ENCODE data around the gene COMMD9.

DNA sequence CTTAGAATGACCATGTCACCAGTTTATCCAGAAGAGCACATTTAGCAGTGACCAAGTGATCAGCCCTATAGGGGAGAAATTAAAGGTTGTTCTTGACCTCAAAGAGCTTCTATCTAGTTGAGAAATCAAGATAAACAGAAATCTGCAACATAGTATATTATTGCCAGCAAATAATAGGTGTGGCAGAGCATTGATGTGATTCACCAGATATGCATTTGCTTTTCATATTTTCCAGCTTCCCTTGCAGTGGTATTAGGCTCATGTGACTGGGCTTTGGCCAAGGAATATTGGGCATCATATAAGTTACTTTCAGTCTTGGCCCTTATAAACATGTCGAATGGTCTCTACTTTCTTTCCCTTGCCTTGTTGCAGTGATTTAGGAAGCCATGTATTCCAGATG, 34.5 kb downstream of the COMMD9 start:
- no peak for TF ChIP-seq CTCF (IDR thresholded peaks at IDR 0.05; ENCODE audit: control extremely low read depth in 1 of 3, insufficient read depth in 1 of 3, low read depth in 1 of 3, low read length in 3 of 3)
- no peak for TF ChIP-seq POLR2A (IDR thresholded peaks at IDR 0.05; ENCODE audit: control extremely low read depth in 1 of 2, low read depth in 2 of 2, low read length in 2 of 2)
- no peak for TF ChIP-seq BRCA1 (IDR thresholded peaks at IDR 0.05; ENCODE audit: low read depth, low read length)

All from H1 (cell line).